ENCODE results near the gene PLEKHA7. TPM values are rescaled to one million over a fixed set of nuclear protein-coding genes. Genes with fewer than 3 reads are reported as not detected.

Gene PLEKHA7
- total RNA-seq, 6 donors from 2014 or later: 27.5 to 87.0 (median 48.6) TPM

DNA sequence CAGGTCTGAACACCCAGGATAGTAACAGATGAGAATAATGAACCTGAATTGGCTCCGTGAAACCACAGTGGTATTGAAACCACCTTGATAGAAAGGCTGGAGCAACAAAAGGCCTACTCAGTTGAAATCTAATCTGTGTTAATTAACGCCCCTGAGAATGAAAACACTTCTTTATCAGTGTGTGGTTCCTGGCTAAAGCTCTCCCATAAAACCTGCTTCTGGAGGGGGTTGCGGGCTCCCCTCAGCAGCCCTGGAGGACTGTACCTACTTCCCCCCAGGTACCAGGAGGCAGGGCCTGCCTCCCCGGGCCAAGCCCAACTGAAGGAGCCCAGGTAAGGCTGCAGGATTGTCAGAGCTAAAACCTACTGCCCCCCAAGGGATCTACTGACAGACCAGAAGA lies 54.6 kb downstream of the PLEKHA7 start:
- no peaks in the 10 kb centered on the region for H3K9me3 ChIP-seq
- DNase-seq: no peak
- H3K4me1 ChIP-seq: peaks cover 0 to 23% (median 3%) of the 10 kb centered on the region in 4 donors
- no peaks in the 10 kb centered on the region for H3K36me3 ChIP-seq
- ATAC-seq (ENCODE audit: low FRiP score in 2 of 2): no peak
- peak overlapping the region in 1 of 4 donors; percentile 15 for H3K27ac ChIP-seq
- H3K27me3 ChIP-seq: no peaks in the 10 kb centered on the region
- TF ChIP-seq POLR2A (IDR thresholded peaks at IDR 0.05) (no peak), POLR2AphosphoS5 (IDR thresholded peaks at IDR 0.05) (no peak), EP300 (IDR thresholded peaks at IDR 0.05) (no peak)
- TF ChIP-seq, protein P1, sequence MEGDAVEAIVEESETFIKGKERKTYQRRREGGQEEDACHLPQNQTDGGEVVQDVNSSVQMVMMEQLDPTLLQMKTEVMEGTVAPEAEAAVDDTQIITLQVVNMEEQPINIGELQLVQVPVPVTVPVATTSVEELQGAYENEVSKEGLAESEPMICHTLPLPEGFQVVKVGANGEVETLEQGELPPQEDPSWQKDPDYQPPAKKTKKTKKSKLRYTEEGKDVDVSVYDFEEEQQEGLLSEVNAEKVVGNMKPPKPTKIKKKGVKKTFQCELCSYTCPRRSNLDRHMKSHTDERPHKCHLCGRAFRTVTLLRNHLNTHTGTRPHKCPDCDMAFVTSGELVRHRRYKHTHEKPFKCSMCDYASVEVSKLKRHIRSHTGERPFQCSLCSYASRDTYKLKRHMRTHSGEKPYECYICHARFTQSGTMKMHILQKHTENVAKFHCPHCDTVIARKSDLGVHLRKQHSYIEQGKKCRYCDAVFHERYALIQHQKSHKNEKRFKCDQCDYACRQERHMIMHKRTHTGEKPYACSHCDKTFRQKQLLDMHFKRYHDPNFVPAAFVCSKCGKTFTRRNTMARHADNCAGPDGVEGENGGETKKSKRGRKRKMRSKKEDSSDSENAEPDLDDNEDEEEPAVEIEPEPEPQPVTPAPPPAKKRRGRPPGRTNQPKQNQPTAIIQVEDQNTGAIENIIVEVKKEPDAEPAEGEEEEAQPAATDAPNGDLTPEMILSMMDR (IDR thresholded peaks at IDR 0.05): no peak
- no peak overlapping the region for H3K4me3 ChIP-seq
- 92% methylated on average over 3 to 4 of the region's 4 CpGs for WGBS, 2 donors

GRCh38 chr11:16958833-16959232 lies 55.4 kb downstream of the PLEKHA7 start:
- no peaks in the 10 kb centered on the region for H3K9me3 ChIP-seq
- H3K4me1 ChIP-seq: peaks cover 0 to 28% (median 3%) of the 10 kb centered on the region in 4 donors
- ATAC-seq (ENCODE audit: low FRiP score in 2 of 2): no peak
- TF ChIP-seq EP300 (IDR thresholded peaks at IDR 0.05) (no peak), POLR2A (IDR thresholded peaks at IDR 0.05) (no peak)
- TF ChIP-seq, protein P1 (IDR thresholded peaks at IDR 0.05): no peak
- H3K27me3 ChIP-seq: no peaks in the 10 kb centered on the region
- no peak overlapping the region for H3K27ac ChIP-seq
- H3K36me3 ChIP-seq: no peaks in the 10 kb centered on the region
- WGBS, 2 donors: 55 to 64% methylated on average over 5 of the region's 5 CpGs
- no peak overlapping the region for H3K4me3 ChIP-seq
- no peak for DNase-seq

- H3K4me1 ChIP-seq: peaks cover 0 to 26% (median 2%) of the 10 kb centered on the region in 4 donors
- TF ChIP-seq POLR2A (IDR thresholded peaks at IDR 0.05): no peak
- 87 to 88% methylated on average over 5 of the region's 5 CpGs for WGBS, 2 donors
- no peak for DNase-seq
- no peak overlapping the region for H3K4me3 ChIP-seq
- H3K27me3 ChIP-seq: no peaks in the 10 kb centered on the region
- no peaks in the 10 kb centered on the region for H3K36me3 ChIP-seq
- no peak for ATAC-seq (ENCODE audit: low FRiP score in 2 of 2)
- H3K9me3 ChIP-seq: no peaks in the 10 kb centered on the region
- H3K27ac ChIP-seq: no peak overlapping the region
Measured at GRCh38 chr11:16956538-16957153, 57.6 kb downstream of the PLEKHA7 start.

- DNase-seq: no peak
- Histone ChIP-seq H3K4me3 (no peak overlapping the region), H3K4me1 (peaks cover 0 to 15% (median 2%) of the 10 kb centered on the region in 4 donors), H3K27ac (peak overlapping the region in 1 of 4 donors; percentile 24), H3K36me3 (no peaks in the 10 kb centered on the region), H3K27me3 (no peaks in the 10 kb centered on the region), H3K9me3 (no peaks in the 10 kb centered on the region)
- ATAC-seq (ENCODE audit: low FRiP score in 2 of 2): no peak
- TF ChIP-seq, protein P1 (IDR thresholded peaks at IDR 0.05): no peak
- no peak for TF ChIP-seq POLR2A (IDR thresholded peaks at IDR 0.05)
- no peak for TF ChIP-seq POLR2AphosphoS5 (IDR thresholded peaks at IDR 0.05)
- TF ChIP-seq EP300 (IDR thresholded peaks at IDR 0.05): no peak
Measured at GRCh38 chr11:16953663-16954062, 60.6 kb downstream of the PLEKHA7 start.

GRCh38 chr11:16946477-16947282 lies 67.5 kb downstream of the PLEKHA7 start:
- no peak for TF ChIP-seq POLR2AphosphoS5 (IDR thresholded peaks at IDR 0.05)
- TF ChIP-seq, protein P1 (IDR thresholded peaks at IDR 0.05): no peak
- no peak for TF ChIP-seq POLR2A (IDR thresholded peaks at IDR 0.05)
- no peak for TF ChIP-seq EP300 (IDR thresholded peaks at IDR 0.05)
- WGBS, 2 donors: 71 to 85% methylated on average over 6 of the region's 6 CpGs
- ATAC-seq (ENCODE audit: low FRiP score in 2 of 2): no peak

More at GRCh38 chr11:16946477-16947282, 67.5 kb downstream of the PLEKHA7 start:
- Histone ChIP-seq H3K36me3 (no peaks in the 10 kb centered on the region), H3K4me3 (no peak overlapping the region), H3K4me1 (peaks cover 0 to 9% (median 0%) of the 10 kb centered on the region in 4 donors), H3K27me3 (no peaks in the 10 kb centered on the region), H3K9me3 (no peaks in the 10 kb centered on the region), H3K27ac (peak overlapping the region in 1 of 4 donors; percentile 10)
- DNase-seq: no peak

Measured in upper lobe of left lung (tissue), 6 donors.